ENCODE measurements around the gene SNRPD2. TPM values are rescaled to one million over a fixed set of nuclear protein-coding genes. Genes with fewer than 3 reads are reported as not detected.

Gene SNRPD2
- total RNA-seq, 2 experiments from 2014 or later, result 777 to 805 TPM

DNA sequence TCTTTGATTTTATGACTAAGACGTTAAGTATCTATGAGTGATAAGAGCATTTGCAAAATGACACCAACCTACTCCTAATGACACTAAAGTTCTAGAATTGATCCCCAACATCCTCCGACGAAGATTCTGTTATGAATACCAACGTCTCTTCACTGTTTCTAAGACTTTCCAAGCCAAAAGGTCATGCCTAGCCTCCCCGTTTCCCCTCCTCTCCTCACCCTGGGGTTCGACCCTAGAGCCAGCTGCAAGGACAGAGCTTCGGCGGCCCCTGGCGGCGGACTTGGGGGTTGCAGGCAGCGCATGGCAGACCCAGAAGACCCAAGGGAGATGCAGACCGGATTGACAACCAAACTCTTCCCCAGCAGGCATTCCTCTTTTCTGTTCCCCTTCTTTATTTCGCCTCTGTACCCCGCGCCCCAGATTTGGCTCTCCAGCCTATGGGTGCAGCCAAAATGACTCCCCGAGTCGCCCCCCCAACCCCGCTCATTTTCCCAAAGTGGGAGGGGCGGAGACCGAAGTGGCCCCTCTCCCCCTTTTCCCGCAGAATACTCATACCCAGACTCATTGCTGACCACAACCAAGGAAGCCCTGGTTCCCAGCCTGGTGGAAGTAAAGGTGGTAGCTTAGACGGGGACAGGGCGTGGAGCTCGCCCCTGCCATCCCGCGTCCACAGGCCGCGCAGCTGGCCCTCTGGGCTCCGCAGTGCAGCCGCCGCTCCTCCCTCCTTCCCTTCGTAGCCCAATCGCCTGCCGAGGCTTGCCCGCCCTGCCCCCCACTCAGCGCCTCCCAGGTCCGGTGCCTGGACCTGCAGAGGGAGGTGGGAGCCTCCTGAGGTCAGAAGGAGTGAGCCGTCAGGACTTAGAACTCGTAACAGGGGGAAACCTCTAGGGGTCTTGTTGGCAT lies 48.5 kb downstream of the SNRPD2 start:
- CTCF ChIA-PET, result interaction anchor here (0.7 to 5.7 kb wide), 19 partner anchors 12 to 219 kb away, joined by 3 to 57 read pairs (median 5); partner anchors contain the start of genes ERCC1, GIPR, PPM1N and QPCTL

DNA sequence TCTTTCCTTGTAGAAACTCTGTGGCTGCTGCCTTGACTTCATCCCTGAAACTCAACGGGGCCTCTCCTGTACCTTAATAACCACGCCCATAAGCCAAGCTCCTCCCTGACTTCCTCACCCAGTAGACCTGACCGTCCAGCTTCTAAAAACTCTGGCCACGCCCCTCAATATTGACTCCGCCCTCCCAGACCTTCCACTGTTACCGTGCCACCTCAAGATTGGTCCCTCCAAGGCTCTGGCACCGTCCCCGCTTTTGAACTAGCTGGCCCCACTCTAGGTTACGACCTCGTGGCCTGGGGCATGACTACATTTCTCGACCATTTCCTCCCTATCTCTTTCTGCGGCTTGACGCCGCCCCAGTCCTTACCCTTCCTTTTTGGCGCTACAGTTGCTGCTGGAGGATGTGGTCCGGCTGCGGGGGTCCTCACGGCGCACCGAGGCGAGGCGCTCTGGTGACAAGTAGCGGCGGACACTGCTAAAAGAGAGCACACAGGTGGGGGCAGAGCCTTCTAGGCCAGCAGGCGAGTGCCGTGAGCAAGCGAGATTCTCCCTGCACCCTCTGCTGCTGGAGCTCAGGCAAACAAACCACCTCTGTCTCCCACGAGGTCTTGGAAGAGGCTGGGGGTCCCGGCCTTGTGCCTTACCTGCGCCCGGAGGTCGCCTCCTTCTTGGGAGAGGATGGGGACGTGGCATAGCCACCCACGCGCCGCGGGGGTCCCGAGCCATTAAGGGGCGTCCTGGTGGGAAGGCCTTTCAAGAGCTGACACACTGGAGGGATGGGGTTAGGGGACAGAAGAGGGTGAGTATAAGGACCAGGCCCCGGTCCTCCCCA lies 50.3 kb downstream of the SNRPD2 start:
- ChIA-PET POLR2A (interaction anchor here (0.6 to 2.9 kb wide), 13 partner anchors 10 to 188 kb away, joined by 3 to 37 read pairs (median 6); partner anchors contain the start of genes FOSB, GIPR, OPA3 and QPCTL), CTCF (interaction anchor here (0.6 to 5.7 kb wide), 24 partner anchors 10 to 245 kb away, joined by 3 to 57 read pairs (median 5); partner anchors contain the start of genes GIPR, IRF2BP1, QPCTL and SNRPD2)

More for the DNA sequence above, 48.5 kb downstream of the SNRPD2 start:
- POLR2A ChIA-PET, result interaction anchor here (0.6 to 2.9 kb wide), 7 partner anchors 12 to 175 kb away, joined by 4 to 37 read pairs (median 8); partner anchors contain the start of genes FOSB and GIPR

DNA sequence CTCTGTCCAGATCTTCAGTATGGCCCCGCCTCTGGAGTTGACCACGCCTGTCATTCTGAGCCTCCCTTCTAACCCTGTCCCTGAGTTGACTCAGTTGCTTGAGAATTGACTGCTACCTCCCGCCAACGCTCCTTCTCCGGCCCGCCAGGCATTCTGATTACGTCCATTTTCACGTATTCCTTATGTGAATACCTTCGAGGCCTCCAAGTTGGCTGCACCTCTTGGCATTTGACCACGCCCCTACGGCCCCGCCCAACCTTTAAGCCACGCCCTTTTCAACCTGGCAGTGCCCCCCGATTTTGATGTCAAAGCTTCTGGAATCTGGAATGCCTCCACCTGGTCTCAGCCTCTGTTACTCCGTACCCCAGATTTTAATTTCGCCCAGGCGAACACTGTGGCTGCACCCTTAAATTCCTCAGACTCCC lies 50.9 kb downstream of the SNRPD2 start:
- ChIA-PET POLR2A (interaction anchor here (0.6 to 2.9 kb wide), 10 partner anchors 9 to 187 kb away, joined by 3 to 37 read pairs (median 7); partner anchors contain the start of genes FOSB, GIPR, OPA3 and VASP), CTCF (interaction anchor here (0.6 to 5.7 kb wide), 9 partner anchors 9 to 245 kb away, joined by 3 to 57 read pairs (median 5); partner anchors contain the start of genes IRF2BP1, QPCTL and SNRPD2)

DNA sequence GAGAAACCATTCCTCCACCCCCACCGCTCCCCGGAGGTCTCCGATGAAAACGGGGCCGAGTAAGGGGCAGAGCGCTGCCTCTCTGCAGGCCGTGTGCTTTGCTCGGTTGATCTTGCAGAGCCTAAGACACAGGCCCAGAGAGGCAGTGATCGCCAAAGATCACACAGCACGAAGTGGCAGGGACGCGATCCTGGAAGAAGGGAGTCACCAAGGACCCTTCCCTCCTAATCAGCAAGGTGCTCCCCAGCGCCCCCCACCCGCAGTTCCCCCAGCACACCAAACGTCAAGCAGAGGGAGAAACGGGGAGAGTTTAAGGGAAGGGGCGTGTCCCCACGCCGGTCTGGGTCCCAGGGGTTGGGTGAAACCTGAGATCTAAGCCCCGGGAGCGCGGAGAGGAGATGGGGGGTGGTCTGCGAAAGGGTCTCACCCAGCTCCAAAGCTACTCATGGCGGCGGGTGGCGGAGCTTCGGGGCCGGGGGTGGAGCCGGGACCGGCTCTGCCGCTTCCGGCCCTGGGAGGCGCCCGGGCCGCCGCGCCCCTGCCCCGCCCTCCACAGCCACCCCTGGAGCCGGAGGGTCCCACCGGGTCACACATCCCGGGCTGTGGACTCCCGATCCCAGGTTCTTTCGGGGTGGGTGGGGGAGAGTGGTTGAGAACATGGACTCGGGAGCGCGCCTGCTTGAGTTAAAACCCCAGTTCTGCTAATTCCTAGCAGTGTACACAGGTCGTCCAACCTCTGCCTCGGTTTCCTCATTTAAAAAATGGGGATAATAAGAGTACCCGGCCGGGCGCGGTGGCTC lies 52.6 kb downstream of the SNRPD2 start, which contains the start of gene EML2:
Gene EML2 (minus strand): TSS at position 468 of the 800 bp plus-strand sequence. CDS start 21 bp downstream, at position 447.
- ChIA-PET POLR2A (interaction anchor here (0.6 to 1.4 kb wide), 2 partner anchors 9 to 24 kb away, joined by 4 to 7 read pairs; no protein-coding TSS in a partner anchor), CTCF (interaction anchor here (0.6 to 5.7 kb wide), 5 partner anchors 18 to 133 kb away, joined by 3 to 57 read pairs (median 3); no protein-coding TSS in a partner anchor)

DNA sequence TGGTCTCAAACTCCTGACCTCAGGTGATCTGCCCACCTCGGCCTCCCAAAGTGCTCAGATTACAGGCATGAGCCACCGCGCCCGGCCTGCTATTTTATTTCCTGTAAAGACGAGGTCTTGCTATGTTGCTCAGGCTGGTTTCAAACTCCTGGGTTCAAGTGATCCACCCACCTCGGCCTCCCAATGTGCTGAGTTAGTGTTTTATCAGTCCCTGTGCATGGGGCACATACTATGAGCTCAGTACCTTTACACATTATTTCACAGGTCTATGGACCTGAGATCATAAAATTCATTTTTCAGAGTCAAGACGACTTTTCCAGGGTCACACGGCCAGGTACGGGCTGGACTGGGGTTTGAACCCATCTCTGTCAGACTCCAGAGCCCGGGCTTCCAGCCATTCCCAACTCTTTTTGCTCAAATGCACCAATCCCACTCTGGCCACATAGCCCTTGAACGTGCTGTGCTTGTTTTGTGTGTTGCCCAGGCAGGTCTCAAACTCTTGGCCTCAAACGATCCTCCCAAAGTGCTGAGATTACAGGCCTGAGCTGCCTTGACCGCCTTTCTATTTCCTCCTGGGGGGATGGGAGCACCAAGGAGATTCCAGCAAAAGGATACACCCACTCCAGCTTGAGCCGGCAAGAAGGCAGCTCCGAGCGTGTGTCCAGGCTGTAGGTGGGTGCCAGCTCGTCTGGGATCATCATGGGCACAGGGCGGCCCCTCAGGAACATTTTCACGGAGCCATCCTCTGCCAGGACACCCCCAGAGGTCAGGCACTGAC lies 53.7 kb downstream of the SNRPD2 start:
- ChIA-PET CTCF (interaction anchor here (1.2 to 1.7 kb wide), 3 partner anchors 11 to 132 kb away, joined by 6 to 7 read pairs (median 6); partner anchors contain the start of gene GIPR), POLR2A (interaction anchor here (0.6 to 1.4 kb wide), 3 partner anchors 8 to 242 kb away, joined by 3 to 7 read pairs (median 4); no protein-coding TSS in a partner anchor)

Other genes with a start within 250 kb of the SNRPD2 start
- gene FOSB, start 224.0 kb downstream of the SNRPD2 start, total RNA-seq, result 1 to 10 TPM; 2.8 to 3.9 TPM
- gene RTN2, start 194.9 kb downstream of the SNRPD2 start, total RNA-seq, result 1 to 10 TPM; 2.1 to 2.5 TPM
- gene PPM1N, start 193.5 kb downstream of the SNRPD2 start, total RNA-seq, result 1 to 10 TPM; 2.0 to 3.0 TPM
- gene VASP, start 184.5 kb downstream of the SNRPD2 start, total RNA-seq, result 100 to 1,000 TPM; 186 to 193 TPM
- gene OPA3, start 107.2 kb downstream of the SNRPD2 start, total RNA-seq, result 10 to 100 TPM; 14.0 to 14.5 TPM
- not detected for gene GPR4, start 89.7 kb downstream of the SNRPD2 start, total RNA-seq
- 100 to 1,000 TPM; 121 to 122 TPM for gene EML2, start 52.6 kb downstream of the SNRPD2 start, total RNA-seq
- 1 to 10 TPM; 2.4 to 2.8 TPM for gene GIPR, start 23.7 kb downstream of the SNRPD2 start, total RNA-seq
- gene QPCTL, start 713 bp upstream of the SNRPD2 start, total RNA-seq, result 10 to 100 TPM; 17.9 to 20.1 TPM
- gene FBXO46, start 38.9 kb upstream of the SNRPD2 start, total RNA-seq, result 10 to 100 TPM; 26.5 to 30.4 TPM
- gene MEIOSIN, start 41.5 kb upstream of the SNRPD2 start, total RNA-seq, result under 1 TPM; 0.08 to 0.11 TPM
- 1 to 10 TPM; 2.0 to 2.5 TPM for gene SIX5, start 77.3 kb upstream of the SNRPD2 start, total RNA-seq
- 10 to 100 TPM; 19.0 to 22.2 TPM for gene DMPK, start 90.5 kb upstream of the SNRPD2 start, total RNA-seq
- gene DMWD, start 100.9 kb upstream of the SNRPD2 start, total RNA-seq, result 10 to 100 TPM; 55.3 to 56.3 TPM
- under 1 TPM; 0.17 to 0.23 TPM for gene RSPH6A, start 123.4 kb upstream of the SNRPD2 start, total RNA-seq
- 100 to 1,000 TPM; 117 to 124 TPM for gene SYMPK, start 171.2 kb upstream of the SNRPD2 start, total RNA-seq
- under 1 TPM; 0.52 to 0.74 TPM for gene FOXA3, start 172.4 kb upstream of the SNRPD2 start, total RNA-seq
- gene IRF2BP1, start 194.2 kb upstream of the SNRPD2 start, total RNA-seq, result 10 to 100 TPM; 14.6 to 16.1 TPM
- 1 to 10 TPM; 5.9 to 6.0 TPM for gene MYPOP, start 210.7 kb upstream of the SNRPD2 start, total RNA-seq
- gene NANOS2, start 222.8 kb upstream of the SNRPD2 start, total RNA-seq, result not detected

All from activated CD8-positive, alpha-beta memory T cell treated with anti-CD3 and anti-CD28 coated beads for 36 hours (primary cell).